Subcutaneous abdominal adipose tissue (tissue), 5 donors: Measurements from ENCODE around the gene ARMH3.

ENCODE experiments used
- H3K27ac ChIP-seq: one replicate; pipeline ENCODE4 v1.7.0; 2013; ENCODE audit warnings: low read depth, mild to moderate bottlenecking, inconsistent platforms, low read length, moderate library complexity
- H3K27me3 ChIP-seq, 5 donors: one replicate each; pipeline ENCODE4 v1.7.0; 2013; ENCODE audit warnings: low read length in 5 of 5, inconsistent platforms in 1 of 5; ENCODE audit not compliant: control insufficient read depth in 5 of 5, insufficient read depth in 4 of 5
- H3K36me3 ChIP-seq, 5 donors: one replicate each; pipeline ENCODE4 v1.7.0; 2013; ENCODE audit warnings: low read length in 5 of 5; ENCODE audit not compliant: control insufficient read depth in 5 of 5, insufficient read depth in 5 of 5
- H3K4me1 ChIP-seq, 5 donors: one replicate each; pipeline ENCODE4 v1.7.0; 2013; ENCODE audit warnings: low read length in 5 of 5, mild to moderate bottlenecking in 3 of 5, moderate library complexity in 1 of 5; ENCODE audit not compliant: control insufficient read depth in 5 of 5, insufficient read depth in 5 of 5
- H3K4me3 ChIP-seq, 5 donors: one replicate each; pipeline ENCODE4 v1.7.0; 2013; ENCODE audit warnings: low read length in 5 of 5, low read depth in 1 of 5
- H3K9ac ChIP-seq, 5 donors: one replicate each; pipeline ENCODE4 v1.7.0; 2013; ENCODE audit warnings: low read length in 5 of 5, mild to moderate bottlenecking in 4 of 5, moderate library complexity in 3 of 5
- H3K9me3 ChIP-seq, 5 donors: one replicate each; pipeline ENCODE4 v1.7.0; 2013; ENCODE audit warnings: low read length in 5 of 5; ENCODE audit not compliant: control insufficient read depth in 5 of 5
- donor health status: healthy.
- donor health status: healthy.
- donor health status: healthy.
- donor health status: healthy.
- donor health status: healthy.

ARMH3 gene

GRCh38 chr10:101839416-101840063 is 216.4 kb downstream of the ARMH3 start:
- Histone ChIP-seq H3K27ac (no peak overlapping the region), H3K36me3 (peaks cover 0 to 7% (median 0%) of the 10 kb centered on the region in 5 donors), H3K27me3 (no peaks in the 10 kb centered on the region), H3K4me1 (peaks cover 4 to 79% (median 70%) of the 10 kb centered on the region in 5 donors), H3K4me3 (peak overlapping the region; percentile 33 to 72 (median 71)), H3K9ac (peak overlapping the region in 3 of 5 donors; percentile 20 to 66 (median 54)), H3K9me3 (no peaks in the 10 kb centered on the region)

DNA sequence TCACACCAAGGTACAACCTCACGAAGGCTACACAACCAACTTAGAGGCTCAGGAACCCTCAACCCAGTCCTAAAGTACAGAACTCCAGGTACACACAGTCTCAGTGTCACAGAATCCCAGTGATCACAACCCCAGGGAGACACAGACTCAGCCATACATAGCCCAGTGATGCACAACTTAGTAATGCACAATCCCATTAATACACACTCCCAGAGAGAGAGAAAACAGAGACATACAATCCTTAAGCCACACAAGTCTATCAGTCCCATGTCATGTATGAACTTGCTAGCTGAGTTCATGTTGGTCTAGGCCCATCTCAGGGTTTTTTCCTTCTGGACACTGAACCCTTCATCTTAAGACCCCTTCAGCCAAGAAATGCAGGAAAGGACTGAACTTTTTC is 217.0 kb downstream of the ARMH3 start:
- no peak overlapping the region for H3K27ac ChIP-seq
- H3K36me3 ChIP-seq, result peaks cover 0 to 7% (median 0%) of the 10 kb centered on the region in 5 donors
- H3K4me3 ChIP-seq, result peak overlapping the region in 4 of 5 donors; percentile 59 to 72 (median 71)
- no peaks in the 10 kb centered on the region for H3K9me3 ChIP-seq
- H3K27me3 ChIP-seq, result no peaks in the 10 kb centered on the region
- H3K4me1 ChIP-seq, result peaks cover 4 to 79% (median 70%) of the 10 kb centered on the region in 5 donors
- peak overlapping the region in 3 of 5 donors; percentile 20 to 66 (median 54) for H3K9ac ChIP-seq

DNA sequence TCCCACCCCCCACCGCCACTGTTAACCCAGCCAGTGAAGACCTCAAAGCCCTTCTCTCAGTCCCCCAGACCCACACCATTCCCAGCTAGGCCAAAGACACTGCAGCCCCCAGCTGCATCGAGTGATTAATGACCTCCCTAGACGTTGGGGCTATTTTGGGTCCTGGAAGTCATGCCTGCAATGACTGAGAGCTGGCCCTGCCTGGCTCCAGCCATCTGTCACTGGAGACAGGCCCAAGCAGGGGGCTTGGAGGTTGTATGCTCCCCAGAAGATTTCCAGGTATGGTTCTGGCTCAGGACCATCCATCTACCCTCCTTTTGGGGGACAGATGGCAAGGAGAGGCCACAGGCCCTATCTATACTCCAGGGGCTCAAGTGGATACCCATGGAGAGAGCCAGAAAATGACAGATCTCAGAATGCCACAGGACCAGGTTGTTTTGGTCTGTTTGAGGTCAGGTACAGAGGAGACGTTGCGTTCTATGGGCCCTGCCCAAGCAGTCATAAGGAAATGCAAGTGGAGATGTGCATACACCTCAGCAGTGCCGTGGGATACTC is 217.5 kb downstream of the ARMH3 start:
- Histone ChIP-seq H3K4me1 (peaks cover 6 to 83% (median 74%) of the 10 kb centered on the region in 5 donors), H3K27ac (no peak overlapping the region), H3K9ac (peak overlapping the region in 1 of 5 donors; percentile 38), H3K9me3 (no peaks in the 10 kb centered on the region), H3K36me3 (peaks cover 0 to 7% (median 0%) of the 10 kb centered on the region in 5 donors), H3K27me3 (no peaks in the 10 kb centered on the region), H3K4me3 (peak overlapping the region in 3 of 5 donors; percentile 71 to 72 (median 71))

GRCh38 chr10:101837748-101838147 is 218.2 kb downstream of the ARMH3 start:
- Histone ChIP-seq H3K27me3 (no peaks in the 10 kb centered on the region), H3K36me3 (peaks cover 0 to 7% (median 0%) of the 10 kb centered on the region in 5 donors), H3K9ac (peak overlapping the region in 1 of 5 donors; percentile 22), H3K27ac (no peak overlapping the region), H3K9me3 (no peaks in the 10 kb centered on the region), H3K4me1 (peaks cover 8 to 91% (median 76%) of the 10 kb centered on the region in 5 donors), H3K4me3 (no peak overlapping the region)

- Histone ChIP-seq H3K4me1 (peaks cover 13 to 91% (median 77%) of the 10 kb centered on the region in 5 donors), H3K36me3 (peaks cover 0 to 7% (median 0%) of the 10 kb centered on the region in 5 donors), H3K9ac (peak overlapping the region in 2 of 5 donors; percentile 22 to 54), H3K4me3 (peak overlapping the region in 1 of 5 donors; percentile 9), H3K27ac (peak overlapping the region; percentile 41), H3K27me3 (no peaks in the 10 kb centered on the region), H3K9me3 (no peaks in the 10 kb centered on the region)
Observed at GRCh38 chr10:101835362-101835761, 220.6 kb downstream of the ARMH3 start.

DNA sequence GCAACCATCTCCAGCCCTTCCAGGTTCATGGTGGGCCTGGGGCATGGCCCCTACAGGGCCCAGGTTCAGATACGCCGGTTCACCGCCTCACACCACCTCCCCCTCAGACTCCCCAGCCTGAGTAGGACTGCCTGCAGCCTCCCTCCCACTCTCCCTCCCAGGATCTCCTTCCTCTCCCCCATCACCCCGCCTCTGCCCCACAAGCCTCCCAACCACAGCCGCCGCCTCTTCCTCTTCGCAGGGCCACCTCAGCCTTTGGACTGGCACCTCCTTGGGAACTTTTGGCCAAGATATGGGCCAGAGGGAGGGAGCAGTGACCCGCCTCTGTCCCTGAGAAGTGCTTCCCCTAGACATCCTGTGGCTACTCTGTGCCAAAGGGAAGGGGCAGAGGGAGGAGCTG is 221.6 kb downstream of the ARMH3 start:
- H3K9ac ChIP-seq, result peak overlapping the region in 3 of 5 donors; percentile 4 to 42 (median 7)
- H3K27ac ChIP-seq, result no peak overlapping the region
- H3K4me3 ChIP-seq, result no peak overlapping the region

GRCh38 chr10:101833466-101833865 is 222.5 kb downstream of the ARMH3 start:
- no peaks in the 10 kb centered on the region for H3K9me3 ChIP-seq
- no peaks in the 10 kb centered on the region for H3K27me3 ChIP-seq
- H3K27ac ChIP-seq, result no peak overlapping the region
- H3K4me1 ChIP-seq, result peaks cover 8 to 81% (median 71%) of the 10 kb centered on the region in 5 donors
- H3K36me3 ChIP-seq, result peaks cover 0 to 12% (median 1%) of the 10 kb centered on the region in 5 donors
- no peak overlapping the region for H3K9ac ChIP-seq
- H3K4me3 ChIP-seq, result no peak overlapping the region

More for the DNA sequence above, 221.6 kb downstream of the ARMH3 start:
- Histone ChIP-seq H3K4me1 (peaks cover 13 to 90% (median 75%) of the 10 kb centered on the region in 5 donors), H3K9me3 (no peaks in the 10 kb centered on the region), H3K27me3 (no peaks in the 10 kb centered on the region), H3K36me3 (peaks cover 0 to 7% (median 0%) of the 10 kb centered on the region in 5 donors)

DNA sequence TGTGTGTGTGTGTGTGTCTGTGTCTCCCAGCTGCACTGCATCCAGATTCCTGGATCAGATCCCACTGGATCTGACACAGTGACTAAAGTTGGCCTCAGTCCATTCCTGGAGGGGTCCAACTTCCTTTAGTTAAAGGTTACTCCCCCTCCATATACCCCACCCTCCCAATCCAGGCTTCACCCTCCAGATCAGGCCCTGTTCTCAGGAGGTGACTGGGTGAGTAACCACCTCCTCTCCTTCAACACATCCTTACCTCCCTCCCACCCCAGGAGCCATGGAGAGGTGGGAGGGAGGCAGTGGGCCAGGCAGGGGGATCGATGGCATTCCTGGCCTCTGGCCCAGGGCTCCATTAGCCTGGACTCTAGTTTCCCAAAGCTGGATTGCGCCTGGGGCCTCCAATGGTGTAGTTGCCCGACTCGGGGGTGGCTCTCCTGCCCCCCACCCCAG is 223.6 kb downstream of the ARMH3 start:
- Histone ChIP-seq H3K4me3 (peak overlapping the region in 1 of 5 donors; percentile 6), H3K9ac (peak overlapping the region in 2 of 5 donors; percentile 6 to 38), H3K36me3 (peaks cover 2 to 23% (median 13%) of the 10 kb centered on the region in 5 donors), H3K27me3 (no peaks in the 10 kb centered on the region), H3K4me1 (peaks cover 8 to 74% (median 71%) of the 10 kb centered on the region in 5 donors), H3K9me3 (no peaks in the 10 kb centered on the region), H3K27ac (no peak overlapping the region)

- Histone ChIP-seq H3K36me3 (peaks cover 3 to 34% (median 23%) of the 10 kb centered on the region in 5 donors), H3K9me3 (no peaks in the 10 kb centered on the region), H3K4me3 (peak overlapping the region; percentile 57 to 74 (median 70)), H3K27me3 (no peaks in the 10 kb centered on the region), H3K4me1 (peaks cover 8 to 71% (median 64%) of the 10 kb centered on the region in 5 donors), H3K27ac (peak overlapping the region; percentile 71), H3K9ac (peak overlapping the region; percentile 4 to 71 (median 63))
Observed at GRCh38 chr10:101831169-101831811, 224.7 kb downstream of the ARMH3 start.
